GM12878 (cell line): Measurements from ENCODE around the gene MTX1. TPM values are rescaled to one million over a fixed set of nuclear protein-coding genes. Genes with fewer than 3 reads are reported as not detected.

ENCODE experiments used
- ATAC-seq: fragments of 200-7000 bp; cut with Tn5 transposase; 3 replicates; pipeline ENCODE4 v1.9.1; 2020; ENCODE audit warnings: mild to moderate bottlenecking, moderate library complexity
- BruUV-seq: library from RNA; stranded (reverse); fragments of 400-500 nt; replicated peaks from 2 replicates; lab custom pipeline; 2021; lab: Mats Ljungman, UMichigan
- CTCF ChIA-PET: fragments of 300-600 bp; sonication (Branson Sonifier 250); formaldehyde crosslinking; extraction: SDS; loops from one replicate; lab custom pipeline; 2021; ENCODE audit warnings: inconsistent platforms; lab: Yijun Ruan, JAX
- POLR2A ChIA-PET: fragments of 350-600 bp; formaldehyde crosslinking; extraction: SDS; loops from one replicate; lab custom pipeline; 2021; ENCODE audit warnings: inconsistent platforms; lab: Charles Lee
- RAD21 ChIA-PET: fragments of 300-600 bp; sonication (Branson Sonifier 250); formaldehyde crosslinking; loops from one replicate; lab custom pipeline; 2023; ENCODE audit warnings: antibody characterized with exemption; ENCODE audit not compliant: unreplicated experiment; lab: Charles Lee
- SMC1A ChIA-PET: fragments of 300-600 bp; sonication (Branson Sonifier 250); formaldehyde crosslinking; loops from one replicate; lab custom pipeline; 2023; ENCODE audit not compliant: unreplicated experiment, uncharacterized antibody; lab: Charles Lee
- DNase-seq: peaks from one replicate; pipeline ENCODE4 v3.0.0-alpha.2; 2011; ENCODE audit warnings: low read depth, low spot score
- FAIRE-seq: peaks from 3 replicates; lab custom pipeline; 2011; peaks lifted over from hg19 to GRCh38; lab: Jason Lieb, UNC
- H2AFZ ChIP-seq: 2 replicates; pipeline ENCODE4 v1.6.0; 2011; ENCODE audit warnings: low read depth, low read length, control low read depth; ENCODE audit not compliant: control insufficient read depth
- H3K27ac ChIP-seq: 2 replicates; pipeline ENCODE4 v1.5.1; 2011; ENCODE audit warnings: control low read depth; ENCODE audit not compliant: control insufficient read depth, insufficient read depth
- H3K27me3 ChIP-seq, 2 experiments: replicated peaks in 1 of 2; 2 replicates each; pipeline versions ENCODE4 v1.6.0 to v1.6.1; 2011; ENCODE audit warnings: low read length in 1 of 2; ENCODE audit not compliant: control insufficient read depth in 2 of 2, insufficient read depth in 2 of 2
- H3K36me3 ChIP-seq, 2 experiments: 2 replicates each; pipeline ENCODE4 v1.5.1; 2011; ENCODE audit warnings: low read length in 1 of 2; ENCODE audit not compliant: control insufficient read depth in 2 of 2, insufficient read depth in 2 of 2
- H3K4me1 ChIP-seq: 2 replicates; pipeline ENCODE4 v1.6.1; 2011; ENCODE audit warnings: mild to moderate bottlenecking, low read length, moderate library complexity, mixed read lengths; ENCODE audit not compliant: control insufficient read depth, insufficient read depth
- H3K4me2 ChIP-seq: 2 replicates; pipeline ENCODE4 v1.6.0; 2011; ENCODE audit warnings: control low read depth; ENCODE audit not compliant: control insufficient read depth, insufficient read depth
- H3K4me3 ChIP-seq: fragments of 200-600 bp; sonication (generic); 2 replicates; pipeline ENCODE4 v1.5.1; 2016
- H3K79me2 ChIP-seq: 2 replicates; pipeline ENCODE4 v1.6.0; 2011; ENCODE audit warnings: low read length; ENCODE audit not compliant: control insufficient read depth, insufficient read depth
- H3K9ac ChIP-seq: 2 replicates; pipeline ENCODE4 v1.8.0; 2011; ENCODE audit warnings: low read length, control low read depth, mixed read lengths; ENCODE audit not compliant: control insufficient read depth, insufficient read depth
- H3K9me3 ChIP-seq: replicated peaks from 3 replicates; pipeline ENCODE4 v1.5.1; 2011; ENCODE audit warnings: mild to moderate bottlenecking, low read length; ENCODE audit not compliant: control insufficient read depth, insufficient read depth
- H4K20me1 ChIP-seq: 2 replicates; pipeline ENCODE4 v1.6.0; 2011; ENCODE audit not compliant: control insufficient read depth, insufficient read depth
- CHD4 ChIP-seq: fragments of 200-600 bp; sonication (generic); IDR thresholded peaks from 2 replicates; pipeline ENCODE4 v1.6.1; 2016; ENCODE audit warnings: mild to moderate bottlenecking
- E2F8 ChIP-seq: fragments of 450-650 bp; IDR thresholded peaks from 2 replicates; pipeline ENCODE4 v1.6.1; 2018; ENCODE audit warnings: mild to moderate bottlenecking, low read depth, moderate library complexity; ENCODE audit not compliant: partially characterized antibody
- RUNX3 ChIP-seq: IDR thresholded peaks from 2 replicates; pipeline ENCODE4 v1.6.1; 2012; ENCODE audit warnings: low read length, inconsistent platforms
- SMAD1 ChIP-seq: fragments of 450-650 bp; IDR thresholded peaks from 2 replicates; pipeline ENCODE4 v1.6.1; 2018; ENCODE audit warnings: mild to moderate bottlenecking, low read depth; ENCODE audit not compliant: partially characterized antibody
- TBL1XR1 ChIP-seq: IDR thresholded peaks from 2 replicates; pipeline ENCODE4 v1.6.1; 2012; ENCODE audit warnings: low read depth, low read length, improper control_type of control experiment
- WGBS: methylation state at CpG from one replicate; pipeline ENCODE4 v1.1.6; 2016; ENCODE audit warnings: low lambda C conversion rate; ENCODE audit not compliant: insufficient replicate concordance, insufficient coverage; ENCODE audit errors: missing lambda C conversion rate; 5-methylcytosine and 5-hydroxymethylcytosine counted together
- in situ Hi-C: fragments of 300-500 bp; cut with MboI; formaldehyde crosslinking; loops from 9 replicates; pipeline ENCODE4 v1.14.3; 2018; ENCODE audit warnings: mixed read lengths
- intact Hi-C: fragments of 100-400 bp; cut with micrococcal nuclease; formaldehyde crosslinking; loops from one replicate; pipeline ENCODE4 v1.14.2; 2022; ENCODE audit not compliant: unreplicated experiment
- polyA plus RNA-seq, 11 experiments: library from polyadenylated mRNA; depleted of rRNA in 4 of 11; unstranded in 6 of 11; stranded (reverse) in 5 of 11; fragments of >200 nt; fragmentation: Nextera tagmentation in 4 of 11; fragmentation: Illumina TruSeq in 1 of 11; extraction: Ambion mirVana in 4 of 11; extraction: Trizol in 1 of 11; gene quantifications; 1 replicate in 1 of 11; 2 replicates in 10 of 11; pipeline versions ENCODE4 v1.2.1 to v1.2.3, GENCODE V29; 2011 to 2016; ENCODE audit warnings: inconsistent platforms in 2 of 11, missing spikeins in 2 of 11, low read depth in 1 of 11
- total RNA-seq, 4 experiments: library from RNA; depleted of rRNA in 3 of 4; stranded (reverse); fragments of >200 nt in 3 of 4; fragmentation: Illumina TruSeq in 1 of 4; extraction: Trizol in 1 of 4; gene quantifications; 2 replicates each; pipeline versions ENCODE4 v1.2.1 to v1.2.3, GENCODE V29; 2013 to 2021
- TF ChIP-seq, protein P1 (sequence below): fragments of 450-650 bp; formaldehyde crosslinking; IDR thresholded peaks from 2 replicates; pipeline ENCODE4 v1.5.0; 2022; ENCODE audit warnings: mild to moderate bottlenecking, missing genetic modification characterization
- TF ChIP-seq, protein P2 (sequence below): fragments of 150-350 bp; IDR thresholded peaks from 2 replicates; pipeline ENCODE4 v1.6.1; 2016; ENCODE audit warnings: low read depth, low read length
- TF ChIP-seq, protein P3 (sequence below): fragments of 450-650 bp; formaldehyde crosslinking; IDR thresholded peaks from 2 replicates; pipeline ENCODE4 v1.4.0; 2022; ENCODE audit warnings: mild to moderate bottlenecking, moderate library complexity

MTX1 gene
- total and polyA plus RNA-seq, 10 of the 15 experiments (the other 5 are each of a cell fraction or from before 2014, with no cell fraction given), result 15.8 to 92.0 (median 49.1) TPM

- in situ Hi-C loops, result no loop called here
- ChIA-PET POLR2A (interaction anchor here (0.9 kb wide), 1 partner anchor 12 kb away, joined by 4 read pairs; no protein-coding TSS in a partner anchor), SMC1A (no interaction called here)
- TF ChIP-seq, protein P1, sequence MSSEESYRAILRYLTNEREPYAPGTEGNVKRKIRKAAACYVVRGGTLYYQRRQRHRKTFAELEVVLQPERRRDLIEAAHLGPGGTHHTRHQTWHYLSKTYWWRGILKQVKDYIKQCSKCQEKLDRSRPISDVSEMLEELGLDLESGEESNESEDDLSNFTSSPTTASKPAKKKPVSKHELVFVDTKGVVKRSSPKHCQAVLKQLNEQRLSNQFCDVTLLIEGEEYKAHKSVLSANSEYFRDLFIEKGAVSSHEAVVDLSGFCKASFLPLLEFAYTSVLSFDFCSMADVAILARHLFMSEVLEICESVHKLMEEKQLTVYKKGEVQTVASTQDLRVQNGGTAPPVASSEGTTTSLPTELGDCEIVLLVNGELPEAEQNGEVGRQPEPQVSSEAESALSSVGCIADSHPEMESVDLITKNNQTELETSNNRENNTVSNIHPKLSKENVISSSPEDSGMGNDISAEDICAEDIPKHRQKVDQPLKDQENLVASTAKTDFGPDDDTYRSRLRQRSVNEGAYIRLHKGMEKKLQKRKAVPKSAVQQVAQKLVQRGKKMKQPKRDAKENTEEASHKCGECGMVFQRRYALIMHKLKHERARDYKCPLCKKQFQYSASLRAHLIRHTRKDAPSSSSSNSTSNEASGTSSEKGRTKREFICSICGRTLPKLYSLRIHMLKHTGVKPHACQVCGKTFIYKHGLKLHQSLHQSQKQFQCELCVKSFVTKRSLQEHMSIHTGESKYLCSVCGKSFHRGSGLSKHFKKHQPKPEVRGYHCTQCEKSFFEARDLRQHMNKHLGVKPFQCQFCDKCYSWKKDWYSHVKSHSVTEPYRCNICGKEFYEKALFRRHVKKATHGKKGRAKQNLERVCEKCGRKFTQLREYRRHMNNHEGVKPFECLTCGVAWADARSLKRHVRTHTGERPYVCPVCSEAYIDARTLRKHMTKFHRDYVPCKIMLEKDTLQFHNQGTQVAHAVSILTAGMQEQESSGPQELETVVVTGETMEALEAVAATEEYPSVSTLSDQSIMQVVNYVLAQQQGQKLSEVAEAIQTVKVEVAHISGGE (CRISPR knock-in tag), result no peak
- TF ChIP-seq, protein P2, sequence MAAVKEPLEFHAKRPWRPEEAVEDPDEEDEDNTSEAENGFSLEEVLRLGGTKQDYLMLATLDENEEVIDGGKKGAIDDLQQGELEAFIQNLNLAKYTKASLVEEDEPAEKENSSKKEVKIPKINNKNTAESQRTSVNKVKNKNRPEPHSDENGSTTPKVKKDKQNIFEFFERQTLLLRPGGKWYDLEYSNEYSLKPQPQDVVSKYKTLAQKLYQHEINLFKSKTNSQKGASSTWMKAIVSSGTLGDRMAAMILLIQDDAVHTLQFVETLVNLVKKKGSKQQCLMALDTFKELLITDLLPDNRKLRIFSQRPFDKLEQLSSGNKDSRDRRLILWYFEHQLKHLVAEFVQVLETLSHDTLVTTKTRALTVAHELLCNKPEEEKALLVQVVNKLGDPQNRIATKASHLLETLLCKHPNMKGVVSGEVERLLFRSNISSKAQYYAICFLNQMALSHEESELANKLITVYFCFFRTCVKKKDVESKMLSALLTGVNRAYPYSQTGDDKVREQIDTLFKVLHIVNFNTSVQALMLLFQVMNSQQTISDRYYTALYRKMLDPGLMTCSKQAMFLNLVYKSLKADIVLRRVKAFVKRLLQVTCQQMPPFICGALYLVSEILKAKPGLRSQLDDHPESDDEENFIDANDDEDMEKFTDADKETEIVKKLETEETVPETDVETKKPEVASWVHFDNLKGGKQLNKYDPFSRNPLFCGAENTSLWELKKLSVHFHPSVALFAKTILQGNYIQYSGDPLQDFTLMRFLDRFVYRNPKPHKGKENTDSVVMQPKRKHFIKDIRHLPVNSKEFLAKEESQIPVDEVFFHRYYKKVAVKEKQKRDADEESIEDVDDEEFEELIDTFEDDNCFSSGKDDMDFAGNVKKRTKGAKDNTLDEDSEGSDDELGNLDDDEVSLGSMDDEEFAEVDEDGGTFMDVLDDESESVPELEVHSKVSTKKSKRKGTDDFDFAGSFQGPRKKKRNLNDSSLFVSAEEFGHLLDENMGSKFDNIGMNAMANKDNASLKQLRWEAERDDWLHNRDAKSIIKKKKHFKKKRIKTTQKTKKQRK, result no peak
- TF ChIP-seq SMAD1, result no peak
- no peak for TF ChIP-seq E2F8
- no peak for TF ChIP-seq TBL1XR1
- no peak for TF ChIP-seq RUNX3
- TF ChIP-seq, protein P3, sequence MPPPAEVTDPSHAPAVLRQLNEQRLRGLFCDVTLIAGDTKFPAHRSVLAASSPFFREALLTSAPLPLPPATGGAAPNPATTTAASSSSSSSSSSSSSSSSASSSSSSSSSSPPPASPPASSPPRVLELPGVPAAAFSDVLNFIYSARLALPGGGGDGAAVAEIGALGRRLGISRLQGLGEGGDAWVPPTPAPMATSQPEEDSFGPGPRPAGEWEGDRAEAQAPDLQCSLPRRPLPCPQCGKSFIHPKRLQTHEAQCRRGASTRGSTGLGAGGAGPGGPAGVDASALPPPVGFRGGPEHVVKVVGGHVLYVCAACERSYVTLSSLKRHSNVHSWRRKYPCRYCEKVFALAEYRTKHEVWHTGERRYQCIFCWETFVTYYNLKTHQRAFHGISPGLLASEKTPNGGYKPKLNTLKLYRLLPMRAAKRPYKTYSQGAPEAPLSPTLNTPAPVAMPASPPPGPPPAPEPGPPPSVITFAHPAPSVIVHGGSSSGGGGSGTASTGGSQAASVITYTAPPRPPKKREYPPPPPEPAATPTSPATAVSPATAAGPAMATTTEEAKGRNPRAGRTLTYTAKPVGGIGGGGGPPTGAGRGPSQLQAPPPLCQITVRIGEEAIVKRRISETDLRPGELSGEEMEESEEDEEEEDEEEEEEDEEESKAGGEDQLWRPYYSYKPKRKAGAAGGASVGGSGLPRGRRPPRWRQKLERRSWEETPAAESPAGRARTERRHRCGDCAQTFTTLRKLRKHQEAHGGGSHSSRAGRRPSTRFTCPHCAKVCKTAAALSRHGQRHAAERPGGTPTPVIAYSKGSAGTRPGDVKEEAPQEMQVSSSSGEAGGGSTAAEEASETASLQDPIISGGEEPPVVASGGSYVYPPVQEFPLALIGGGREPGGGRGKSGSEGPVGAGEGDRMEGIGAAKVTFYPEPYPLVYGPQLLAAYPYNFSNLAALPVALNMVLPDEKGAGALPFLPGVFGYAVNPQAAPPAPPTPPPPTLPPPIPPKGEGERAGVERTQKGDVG (CRISPR knock-in tag), result no peak
- no peak for TF ChIP-seq CHD4
Observed at GRCh38 chr1:155181371-155182051, 27.0 kb upstream of the MTX1 start.

More at GRCh38 chr1:155181371-155182051, 27.0 kb upstream of the MTX1 start:
- Histone ChIP-seq H2AFZ (no peak overlapping the region), H3K4me3 (no peak overlapping the region), H3K4me2 (no peak overlapping the region), H3K9ac (no peak overlapping the region), H3K9me3 (no peaks in the 10 kb centered on the region), H3K27me3 (no peaks in the 10 kb centered on the region), H4K20me1 (no peaks in the 10 kb centered on the region), H3K27ac (no peak overlapping the region), H3K36me3 (no peaks in the 10 kb centered on the region), H3K79me2 (no peaks in the 10 kb centered on the region), H3K4me1 (peaks cover 31% of the 10 kb centered on the region)
- no peak for FAIRE-seq
- CTCF ChIA-PET, result interaction anchor here (1.4 to 9.7 kb wide), 4 partner anchors 9 to 69 kb away, joined by 3 to 244 read pairs (median 5); partner anchors contain the start of genes KRTCAP2 and THBS3
- 73% methylated on average over 18 of the region's 18 CpGs for WGBS
- intact Hi-C loops, result no loop called here
- BruUV-seq, result no TSS peak
- RAD21 ChIA-PET, result interaction anchor here (1.6 kb wide), 1 partner anchor 12 kb away, joined by 4 read pairs; no protein-coding TSS in a partner anchor
- no peak for DNase-seq
- ATAC-seq, result no peak
